Adrenal gland (tissue), 5 donors: ENCODE data around the gene ATG4B.

Source experiments
- CTCF ChIP-seq, 6 experiments: fragments of 450-650 bp in 4 of 6; fragments of 200-600 bp in 2 of 6; sonication (generic) in 1 of 6; IDR thresholded peaks; 1 replicate in 5 of 6; 2 replicates in 1 of 6; pipeline versions ENCODE4 v1.5.1 to v1.8.0; 2016 to 2021; ENCODE audit warnings: antibody characterized with exemption in 6 of 6, mild to moderate bottlenecking in 2 of 6, moderate library complexity in 1 of 6
- POLR2A ChIP-seq, 2 donors: fragments of 450-650 bp; IDR thresholded peaks; one replicate each; pipeline ENCODE4 v1.6.1; 2017; ENCODE audit warnings: antibody characterized with exemption in 2 of 2, mild to moderate bottlenecking in 2 of 2, moderate library complexity in 1 of 2
- donor health status: DM: no; HTN: no; CAD: no.

DNA sequence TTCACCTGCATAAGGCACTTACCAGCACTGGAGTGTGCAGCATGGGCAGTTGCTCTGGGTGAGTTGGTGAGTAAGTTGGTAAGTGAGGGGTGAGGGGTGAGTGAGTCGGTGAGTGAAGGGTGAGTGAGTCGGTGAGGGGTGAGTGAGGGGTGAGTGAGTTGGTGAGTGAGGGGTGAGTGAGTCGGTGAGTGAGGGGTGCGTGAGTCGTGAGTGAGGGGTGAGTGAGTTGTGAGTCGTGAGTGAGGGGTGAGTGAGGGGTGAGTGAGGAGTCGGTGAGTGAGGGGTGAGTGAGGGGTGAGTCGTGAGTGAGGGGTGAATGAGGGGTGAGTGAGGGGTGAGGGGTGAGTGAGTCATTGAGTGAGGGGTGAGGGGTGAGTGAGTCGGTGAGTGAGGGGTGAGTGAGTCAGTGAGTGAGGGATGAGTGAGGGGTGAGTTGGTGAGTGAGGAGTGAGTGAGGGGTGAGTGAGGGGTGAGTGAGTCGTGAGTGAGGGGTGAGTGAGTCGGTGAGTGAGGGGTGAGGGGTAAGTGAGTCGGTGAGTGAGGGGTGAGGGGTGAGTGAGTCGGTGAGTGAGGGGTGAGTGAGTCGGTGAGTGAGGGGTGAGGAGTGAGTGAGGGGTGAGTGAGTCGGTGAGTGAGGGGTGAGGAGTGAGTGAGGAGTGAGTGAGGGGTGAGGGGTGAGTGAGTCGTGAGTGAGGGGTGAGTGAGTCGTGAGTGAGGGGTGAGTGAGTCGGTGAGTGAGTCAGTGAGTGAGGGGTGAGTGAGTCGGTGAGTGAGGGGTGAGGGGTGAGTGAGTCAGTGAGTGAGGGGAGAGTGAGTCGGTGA lies 17.7 kb upstream of the ATG4B start:
- no peak for TF ChIP-seq CTCF (IDR thresholded peaks at IDR 0.05)
- TF ChIP-seq POLR2A (IDR thresholded peaks at IDR 0.05) = no peak
